Gastroesophageal sphincter (tissue), 3 donors: ENCODE results near the gene PLEKHM3.

Source experiments
- CTCF ChIP-seq, 4 experiments: fragments of 200-600 bp in 2 of 4; fragments of 450-650 bp in 2 of 4; sonication (generic) in 1 of 4; IDR thresholded peaks; one replicate each; pipeline ENCODE4 v1.5.1; 2017 to 2019; ENCODE audit warnings: antibody characterized with exemption in 4 of 4, mild to moderate bottlenecking in 2 of 4, moderate library complexity in 2 of 4
- EP300 ChIP-seq: sonication (generic); formaldehyde crosslinking; IDR thresholded peaks from one replicate; pipeline ENCODE4 v1.6.1; 2017; ENCODE audit warnings: antibody characterized with exemption, mild to moderate bottlenecking
- POLR2A ChIP-seq, 2 donors: fragments of 450-650 bp; IDR thresholded peaks; one replicate each; pipeline ENCODE4 v1.6.1; 2017; ENCODE audit warnings: antibody characterized with exemption in 2 of 2, mild to moderate bottlenecking in 2 of 2, moderate library complexity in 1 of 2

GRCh38 chr2:207825978-207826377 is 199.3 kb downstream of the PLEKHM3 start:
- TF ChIP-seq CTCF (IDR thresholded peaks at IDR 0.05) (no peak), POLR2A (IDR thresholded peaks at IDR 0.05) (no peak), EP300 (no peak)
